ENCODE data around the gene SMDT1. TPM values are rescaled to one million over a fixed set of nuclear protein-coding genes. Genes with fewer than 3 reads are reported as not detected.

The SMDT1 gene
- total RNA-seq, 1 donor from 2014 or later: 54.4 TPM

- H3K4me3 Mint-ChIP-seq: no peak overlapping the region
- intact Hi-C loops (cut with micrococcal nuclease): no loop called here
- no peaks in the 10 kb centered on the region for H3K9me3 Mint-ChIP-seq
- no peaks in the 10 kb centered on the region for H3K27me3 Mint-ChIP-seq
- no peaks in the 10 kb centered on the region for H3K36me3 Mint-ChIP-seq (ENCODE audit: low read depth)
- H3K27ac Mint-ChIP-seq: no peak overlapping the region
- H3K4me1 Mint-ChIP-seq: no peaks in the 10 kb centered on the region
- no peak for DNase-seq
These were observed 52.1 kb downstream of the SMDT1 start for GRCh38 chr22:42131562-42131961.

- intact Hi-C loops (cut with micrococcal nuclease): no loop called here
- Mint-ChIP-seq H3K9me3 (no peaks in the 10 kb centered on the region), H3K27me3 (no peaks in the 10 kb centered on the region), H3K4me3 (no peak overlapping the region), H3K27ac (no peak overlapping the region), H3K4me1 (no peaks in the 10 kb centered on the region), H3K36me3 (ENCODE audit: low read depth) (no peaks in the 10 kb centered on the region)
- no peak for DNase-seq
These were observed 53.0 kb downstream of the SMDT1 start for GRCh38 chr22:42132457-42132856.

Other genes with a start within 250 kb of the SMDT1 start
- 209 and 218 TPM in 2 replicates for gene SREBF2, start 246.6 kb upstream of the SMDT1 start, total RNA-seq
- 5.3 and 5.7 TPM in 2 replicates for gene SHISA8, start 164.6 kb upstream of the SMDT1 start, total RNA-seq
- gene TNFRSF13C, start 152.9 kb upstream of the SMDT1 start, total RNA-seq: 3.4 TPM in 2 replicates
- gene CENPM, start 132.5 kb upstream of the SMDT1 start, total RNA-seq: 86.9 and 88.6 TPM in 2 replicates
- gene SEPTIN3, start 110.3 kb upstream of the SMDT1 start, total RNA-seq: 5.7 and 6.8 TPM in 2 replicates
- 1.3 and 1.4 TPM in 2 replicates for gene WBP2NL, start 80.9 kb upstream of the SMDT1 start, total RNA-seq
- 28.2 and 29.9 TPM in 2 replicates for gene NAGA, start 8.9 kb upstream of the SMDT1 start, total RNA-seq
- gene PHETA2, start 5.5 kb upstream of the SMDT1 start, total RNA-seq: 5.0 and 6.2 TPM in 2 replicates
- gene NDUFA6, start 11.1 kb downstream of the SMDT1 start, total RNA-seq: 77.7 and 87.8 TPM in 2 replicates
- 3.8 and 4.5 TPM in 2 replicates for gene CYP2D6, start 51.1 kb downstream of the SMDT1 start, total RNA-seq
- gene TCF20, start 191.0 kb downstream of the SMDT1 start, total RNA-seq: 83.0 and 85.4 TPM in 2 replicates

Data from activated CD4-positive, alpha-beta T cell treated with anti-CD3 and anti-CD28 coated beads, Interleukin-2, amount 10 ng/mL, durations not matched to agents 24 days and 14 days (primary cell).